ENCODE measurements around the gene TOR1AIP1. TPM values are rescaled to one million over a fixed set of nuclear protein-coding genes. Genes with fewer than 3 reads are reported as not detected.

Gene TOR1AIP1
- total and polyA plus RNA-seq, 3 donors from 2014 or later, result 62.7 to 72.3 (median 63.7) TPM

DNA sequence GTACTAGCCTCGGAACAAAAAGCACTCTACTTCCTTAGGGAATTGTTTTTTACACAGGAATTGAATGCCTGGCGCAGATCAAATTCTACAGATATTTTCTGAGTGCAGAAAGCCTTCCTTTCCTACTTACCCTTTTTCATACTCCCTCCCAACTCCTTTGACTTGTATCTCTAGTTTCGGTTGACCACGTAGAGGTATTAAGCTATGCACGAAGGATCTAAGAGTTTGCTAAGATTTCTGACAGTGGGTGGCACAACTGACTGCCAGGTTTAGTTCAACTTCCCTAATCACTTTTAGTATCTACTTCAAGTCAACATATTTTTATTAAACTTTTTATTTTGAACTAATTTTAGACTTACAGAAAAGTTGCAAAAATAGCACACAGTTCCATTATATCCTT lies 9.5 kb upstream of the TOR1AIP1 start:
- no peaks in the 10 kb centered on the region for H3K36me3 ChIP-seq (ENCODE audit: low read depth, missing control alignments)
- DNase-seq, result no peak
- H3K4me1 ChIP-seq, result peaks cover 18% of the 10 kb centered on the region
- no peak for TF ChIP-seq POLR2A (IDR thresholded peaks at IDR 0.05)
- TF ChIP-seq, protein P1, sequence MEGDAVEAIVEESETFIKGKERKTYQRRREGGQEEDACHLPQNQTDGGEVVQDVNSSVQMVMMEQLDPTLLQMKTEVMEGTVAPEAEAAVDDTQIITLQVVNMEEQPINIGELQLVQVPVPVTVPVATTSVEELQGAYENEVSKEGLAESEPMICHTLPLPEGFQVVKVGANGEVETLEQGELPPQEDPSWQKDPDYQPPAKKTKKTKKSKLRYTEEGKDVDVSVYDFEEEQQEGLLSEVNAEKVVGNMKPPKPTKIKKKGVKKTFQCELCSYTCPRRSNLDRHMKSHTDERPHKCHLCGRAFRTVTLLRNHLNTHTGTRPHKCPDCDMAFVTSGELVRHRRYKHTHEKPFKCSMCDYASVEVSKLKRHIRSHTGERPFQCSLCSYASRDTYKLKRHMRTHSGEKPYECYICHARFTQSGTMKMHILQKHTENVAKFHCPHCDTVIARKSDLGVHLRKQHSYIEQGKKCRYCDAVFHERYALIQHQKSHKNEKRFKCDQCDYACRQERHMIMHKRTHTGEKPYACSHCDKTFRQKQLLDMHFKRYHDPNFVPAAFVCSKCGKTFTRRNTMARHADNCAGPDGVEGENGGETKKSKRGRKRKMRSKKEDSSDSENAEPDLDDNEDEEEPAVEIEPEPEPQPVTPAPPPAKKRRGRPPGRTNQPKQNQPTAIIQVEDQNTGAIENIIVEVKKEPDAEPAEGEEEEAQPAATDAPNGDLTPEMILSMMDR (IDR thresholded peaks at IDR 0.05), result no peak
- no peak overlapping the region for H3K4me3 ChIP-seq
- peak overlapping the region in 1 of 2 donors; percentile 53 for H3K27ac ChIP-seq
- no peaks in the 10 kb centered on the region for H3K27me3 ChIP-seq
- WGBS, 2 donors, result 63% methylated on average over 5 of the region's 5 CpGs
- intact Hi-C loops (cut with DNase I; ENCODE audit: low total_unique reads), result no loop called here
- no peaks in the 10 kb centered on the region for H3K9me3 ChIP-seq

DNA sequence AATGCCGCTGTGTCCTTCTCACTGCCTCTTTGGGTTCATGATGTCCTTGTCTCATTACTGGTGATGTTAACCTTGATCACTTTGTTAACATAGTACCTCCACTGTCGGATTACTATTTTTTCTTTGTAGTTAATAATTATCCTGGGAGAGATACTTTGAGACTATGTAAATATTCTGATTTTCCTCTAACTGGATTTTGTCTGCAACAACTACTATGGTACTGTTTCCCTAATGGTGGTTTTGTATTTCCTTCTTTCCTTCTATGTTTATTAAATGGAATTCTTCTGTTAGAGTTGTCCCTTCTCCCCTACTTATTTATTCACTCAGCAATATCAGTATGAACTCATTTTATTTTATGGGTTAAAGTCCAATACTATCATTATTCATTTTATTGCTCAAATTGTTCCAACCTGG lies 8.6 kb upstream of the TOR1AIP1 start:
- peak overlapping the region in 1 of 2 donors; percentile 3 for H3K27ac ChIP-seq
- no peaks in the 10 kb centered on the region for H3K9me3 ChIP-seq
- H3K27me3 ChIP-seq, result no peaks in the 10 kb centered on the region
- no peak for DNase-seq
- WGBS, 2 donors, result 75 to 86% methylated on average over 2 of the region's 2 CpGs
- peaks cover 18% of the 10 kb centered on the region for H3K4me1 ChIP-seq
- intact Hi-C loops (cut with DNase I; ENCODE audit: low total_unique reads), result no loop called here
- H3K4me3 ChIP-seq, result no peak overlapping the region
- no peaks in the 10 kb centered on the region for H3K36me3 ChIP-seq (ENCODE audit: low read depth, missing control alignments)
- TF ChIP-seq, protein P1 (IDR thresholded peaks at IDR 0.05), result no peak
- TF ChIP-seq POLR2A (IDR thresholded peaks at IDR 0.05), result no peak

DNA sequence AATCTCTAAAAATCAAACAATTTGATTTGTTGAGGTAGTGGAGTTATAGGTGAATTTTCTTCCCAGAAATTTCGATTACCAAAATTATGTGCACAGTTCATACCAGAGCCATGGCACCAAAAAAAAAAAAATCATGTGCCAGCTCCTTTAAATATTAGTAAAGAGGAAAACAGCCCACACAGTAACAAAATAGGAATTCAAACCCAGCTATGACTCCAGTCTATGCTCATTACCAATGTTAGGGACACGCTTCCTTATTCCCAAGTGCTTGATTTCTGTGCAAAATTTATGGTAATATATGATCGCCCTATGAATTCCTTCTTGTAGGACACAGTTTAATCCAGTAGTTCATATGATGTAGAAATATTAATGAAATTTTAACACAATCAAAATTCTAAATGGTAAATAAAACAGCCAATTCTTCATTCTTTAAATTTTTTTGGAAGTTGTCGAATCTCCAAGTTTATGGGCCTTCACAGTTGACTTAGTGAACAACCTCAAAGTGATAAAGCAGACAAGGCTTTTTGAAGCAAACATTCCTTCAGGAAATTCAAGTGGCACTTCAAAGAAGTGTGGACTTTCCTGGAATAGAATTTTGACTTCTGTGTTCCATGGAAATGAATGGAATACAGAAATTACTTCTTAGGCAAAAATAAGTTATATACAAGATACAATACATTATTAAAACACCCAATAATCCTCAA lies 6.3 kb upstream of the TOR1AIP1 start:
- DNase-seq, result no peak
- 87 to 92% methylated on average over 4 of the region's 4 CpGs for WGBS, 2 donors
- Histone ChIP-seq H3K27me3 (no peaks in the 10 kb centered on the region), H3K36me3 (ENCODE audit: low read depth, missing control alignments) (no peaks in the 10 kb centered on the region), H3K4me3 (peak overlapping the region in 1 of 2 donors; percentile 76), H3K9me3 (no peaks in the 10 kb centered on the region), H3K27ac (no peak overlapping the region), H3K4me1 (peaks cover 21% of the 10 kb centered on the region)
- intact Hi-C loops (cut with DNase I; ENCODE audit: low total_unique reads), result no loop called here
- TF ChIP-seq, protein P1 (IDR thresholded peaks at IDR 0.05), result no peak
- TF ChIP-seq POLR2A (IDR thresholded peaks at IDR 0.05), result no peak

DNA sequence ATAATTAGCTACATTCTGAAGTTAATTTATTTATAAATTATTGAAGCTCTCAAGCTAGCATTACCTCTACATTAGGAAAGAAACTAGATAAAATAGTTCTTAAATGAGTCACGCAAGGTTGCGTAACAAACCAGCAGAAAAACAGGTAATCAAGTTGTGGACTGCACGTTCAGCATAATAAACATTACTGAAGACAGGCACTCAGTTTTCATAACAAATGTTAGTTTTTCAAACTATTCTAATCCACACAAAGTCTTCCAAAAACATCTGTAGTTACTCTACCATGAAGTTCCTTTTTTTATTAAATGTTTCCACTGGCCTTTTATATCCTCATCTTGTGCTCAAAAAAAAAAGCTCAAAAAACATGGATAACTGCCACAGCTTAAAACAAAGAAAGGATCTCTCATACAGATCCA lies 5.8 kb upstream of the TOR1AIP1 start:
- Histone ChIP-seq H3K4me3 (peak overlapping the region in 1 of 2 donors; percentile 76), H3K4me1 (peaks cover 25% of the 10 kb centered on the region), H3K9me3 (no peaks in the 10 kb centered on the region), H3K27me3 (no peaks in the 10 kb centered on the region), H3K36me3 (ENCODE audit: low read depth, missing control alignments) (no peaks in the 10 kb centered on the region), H3K27ac (peak overlapping the region; percentile 45 to 75)
- DNase-seq, result no peak
- intact Hi-C loops (cut with DNase I; ENCODE audit: low total_unique reads), result no loop called here
- 51% methylated on average over 3 of the region's 3 CpGs for WGBS, 2 donors
- TF ChIP-seq POLR2A (IDR thresholded peaks at IDR 0.05), result no peak
- TF ChIP-seq, protein P1 (IDR thresholded peaks at IDR 0.05), result no peak

Measured in testis (tissue), 3 donors.